ENCODE data around the gene HIRIP3.

- TF ChIP-seq EZH2 (IDR thresholded peaks at IDR 0.05), result no peak
- 0 out of 2 replicates have a peak, but pooled peaks have one; percentile 29 for TF ChIP-seq POLR2AphosphoS5 (IDR thresholded peaks at IDR 0.05; ENCODE audit: borderline replicate concordance, low read depth, low read length)
Observed at GRCh38 chr16:29995324-29995910, at the start of gene HIRIP3.
